GM10248 (cell line): ENCODE data around the gene PLEKHG1.

Source experiments
- CTCF ChIA-PET: fragments of 300-600 bp; sonication (Branson Sonifier 250); formaldehyde crosslinking; extraction: SDS; loops from one replicate; lab custom pipeline; 2021; ENCODE audit warnings: antibody characterized with exemption; lab: Yijun Ruan, JAX
- POLR2A ChIA-PET: fragments of 350-650 bp; sonication (Branson Sonifier 250); formaldehyde crosslinking; extraction: SDS; loops from one replicate; lab custom pipeline; 2020; ENCODE audit warnings: antibody characterized with exemption; lab: Yijun Ruan, JAX
- DNase-seq: peaks from one replicate; pipeline ENCODE4 v3.0.0; 2012; ENCODE audit errors: extremely low spot score
- CTCF ChIP-seq: IDR thresholded peaks from 2 replicates; pipeline ENCODE4 v1.5.1; 2012; ENCODE audit warnings: mild to moderate bottlenecking, low read depth; ENCODE audit errors: extremely low read depth, missing control alignments, control extremely low read depth

PLEKHG1 gene

GRCh38 chr6:150599199-150600009 is at the start of gene PLEKHG1:
PLEKHG1 (plus strand) TSS chr6:150599885; CDS start chr6:150733682, 133,797 bp downstream.
- peak; percentile 77 for DNase-seq
- TF ChIP-seq CTCF: no peak
- CTCF ChIA-PET: interaction anchor here (0.9 to 1.6 kb wide), 4 partner anchors 15 to 87 kb away, joined by 3 read pairs; no protein-coding TSS in a partner anchor
- POLR2A ChIA-PET: interaction anchor here (0.7 kb wide), 1 partner anchor 989 kb away, joined by 4 read pairs; no protein-coding TSS in a partner anchor

- ChIA-PET POLR2A (no interaction called here), CTCF (interaction anchor here (1.0 to 1.1 kb wide), 2 partner anchors 10 to 102 kb away, joined by 3 read pairs; no protein-coding TSS in a partner anchor)
- DNase-seq: no peak
- no peak for TF ChIP-seq CTCF
These were observed 49.4 kb upstream of the PLEKHG1 start for GRCh38 chr6:150550244-150550643.

DNA sequence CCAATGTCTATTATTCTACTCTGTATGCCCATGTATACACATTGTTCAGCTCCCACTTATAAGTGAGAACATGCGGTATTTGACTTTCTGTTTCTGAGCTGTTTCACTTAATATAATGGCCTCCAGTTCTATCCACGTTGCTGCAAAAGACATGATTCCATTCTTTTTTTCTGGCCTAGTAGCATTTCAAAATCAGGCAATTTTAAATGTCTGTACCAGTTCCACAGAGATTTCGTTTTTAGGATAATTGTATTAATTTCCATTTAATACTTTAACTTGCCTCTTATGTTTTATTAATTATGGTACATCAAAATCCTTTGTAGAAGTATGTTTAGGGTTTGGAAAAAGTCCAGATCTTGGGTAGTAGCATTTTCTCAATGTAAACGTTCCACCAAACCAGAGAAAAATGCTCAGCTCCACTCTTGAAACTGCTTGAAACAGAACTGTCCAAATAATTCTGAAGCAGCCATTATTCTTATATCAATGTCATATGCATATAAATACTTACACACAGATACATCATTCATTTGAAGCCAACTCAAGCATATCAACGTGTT is 42.6 kb upstream of the PLEKHG1 start:
- TF ChIP-seq CTCF: no peak
- ChIA-PET POLR2A (no interaction called here), CTCF (interaction anchor here (1.0 to 1.3 kb wide), 2 partner anchors 8 to 10 kb away, joined by 3 read pairs; no protein-coding TSS in a partner anchor)
- DNase-seq: no peak

GRCh38 chr6:150560004-150560883 is 39.4 kb upstream of the PLEKHG1 start:
- ChIA-PET POLR2A (no interaction called here), CTCF (interaction anchor here (1.0 kb wide), 1 partner anchor 38 kb away, joined by 3 read pairs; no protein-coding TSS in a partner anchor)
- DNase-seq: no peak
- no peak for TF ChIP-seq CTCF

- POLR2A ChIA-PET: no interaction called here
- CTCF ChIA-PET: no interaction called here
- TF ChIP-seq CTCF: no peak
- DNase-seq: no peak
These were observed 38.8 kb upstream of the PLEKHG1 start for GRCh38 chr6:150560884-150561219.

DNA sequence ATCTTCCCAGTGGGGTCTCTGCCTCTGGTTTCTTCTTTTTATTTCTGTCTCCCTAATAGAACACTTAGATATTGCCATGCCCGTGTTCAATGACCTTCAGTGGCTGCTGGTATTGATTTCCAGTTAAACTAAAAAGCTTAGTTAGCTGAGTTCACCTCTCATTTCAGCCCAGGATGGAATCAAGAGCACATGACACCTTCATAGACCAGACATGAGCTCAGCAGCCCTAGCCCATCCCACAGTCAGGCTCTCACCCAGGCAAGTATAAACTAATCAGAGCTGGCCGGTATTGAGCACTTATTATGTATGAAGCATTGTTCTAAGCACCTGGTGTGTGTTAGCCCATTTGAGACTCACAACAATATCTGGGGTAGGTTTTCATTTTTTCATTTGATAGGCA is 33.7 kb upstream of the PLEKHG1 start:
- POLR2A ChIA-PET: no interaction called here
- DNase-seq: no peak
- no peak for TF ChIP-seq CTCF
- CTCF ChIA-PET: no interaction called here
